GM18861 (cell line): Measurements from ENCODE around the gene NR5A2.
"Not testable (repeated sequence)": the region's sequence is repeated elsewhere in the genome, so short reads cannot be mapped to it uniquely, and the experiment has no call there.

Experiments used
- ATAC-seq: cut with Tn5 transposase; IDR thresholded peaks from one replicate; pipeline ENCODE4 v1.9.1; 2021; ENCODE audit not compliant: unreplicated experiment

Gene NR5A2

GRCh38 chr1:200162258-200162657 lies 134.7 kb downstream of the NR5A2 start:
- ATAC-seq, result no peak

GRCh38 chr1:200162877-200163276 lies 135.4 kb downstream of the NR5A2 start:
- ATAC-seq, result no peak

- ATAC-seq, result no peak
These were observed 136.4 kb downstream of the NR5A2 start for GRCh38 chr1:200163911-200164310.

GRCh38 chr1:200165493-200166220 lies 138.1 kb downstream of the NR5A2 start:
- no peak for ATAC-seq

- no peak for ATAC-seq
These were observed 138.9 kb downstream of the NR5A2 start for GRCh38 chr1:200166411-200166810.

- no peak for ATAC-seq
These were observed 141.4 kb downstream of the NR5A2 start for GRCh38 chr1:200168926-200169325.

- ATAC-seq, result no peak
These were observed 144.8 kb downstream of the NR5A2 start for GRCh38 chr1:200172311-200172710.

GRCh38 chr1:200173097-200173618 lies 145.6 kb downstream of the NR5A2 start:
- no peak for ATAC-seq

GRCh38 chr1:200174525-200175295 lies 147.2 kb downstream of the NR5A2 start:
- no peak for ATAC-seq

- no peak for ATAC-seq
These were observed 148.7 kb downstream of the NR5A2 start for GRCh38 chr1:200176181-200176580.

GRCh38 chr1:200176798-200177197 lies 149.3 kb downstream of the NR5A2 start:
- ATAC-seq, result no peak

- ATAC-seq, result no peak
These were observed 150.8 kb downstream of the NR5A2 start for GRCh38 chr1:200178340-200178739.

- no peak for ATAC-seq
These were observed 151.7 kb downstream of the NR5A2 start for GRCh38 chr1:200179126-200179780.

GRCh38 chr1:200179781-200180160 lies 152.3 kb downstream of the NR5A2 start:
- no peak for ATAC-seq

- ATAC-seq, result no peak
These were observed 153.3 kb downstream of the NR5A2 start for GRCh38 chr1:200180821-200181220.

- no peak for ATAC-seq
These were observed 154.4 kb downstream of the NR5A2 start for GRCh38 chr1:200181861-200182260.

- ATAC-seq, result no peak
These were observed 155.2 kb downstream of the NR5A2 start for GRCh38 chr1:200182701-200183100.

GRCh38 chr1:200183637-200184036 lies 156.1 kb downstream of the NR5A2 start:
- ATAC-seq, result no peak

GRCh38 chr1:200184196-200184595 lies 156.7 kb downstream of the NR5A2 start:
- ATAC-seq, result no peak

- not testable (repeated sequence) for ATAC-seq
These were observed 157.7 kb downstream of the NR5A2 start for GRCh38 chr1:200185191-200185590.

- ATAC-seq, result not testable (repeated sequence)
These were observed 159.8 kb downstream of the NR5A2 start for GRCh38 chr1:200187332-200187731.

- ATAC-seq, result no peak
These were observed 164.5 kb downstream of the NR5A2 start for GRCh38 chr1:200191993-200192392.
